ENCODE measurements around the gene GAL3ST2. TPM values are rescaled to one million over a fixed set of nuclear protein-coding genes. Genes with fewer than 3 reads are reported as not detected.

Gene GAL3ST2
- polyA plus RNA-seq, 1 donor from 2014 or later, result not detected

GRCh38 chr2:241762933-241763369 is 13.7 kb upstream of the GAL3ST2 start:
- H2AFZ ChIP-seq (ENCODE audit: low read depth, low read length), result no peak overlapping the region
- peaks cover 7% of the 10 kb centered on the region for H3K36me3 ChIP-seq (ENCODE audit: insufficient read depth, low read length)
- no peaks in the 10 kb centered on the region for H3F3A ChIP-seq (ENCODE audit: insufficient read depth, low read length, poor library complexity, severe bottlenecking)
- no peaks in the 10 kb centered on the region for H3K27me3 ChIP-seq (ENCODE audit: insufficient read depth, low read depth, low read length)
- no peak overlapping the region for H3K4me3 ChIP-seq (ENCODE audit: low read length)
- H3K9me2 ChIP-seq (ENCODE audit: insufficient read depth, low read length), result no peaks in the 10 kb centered on the region
- peaks cover 5% of the 10 kb centered on the region for H3K9me3 ChIP-seq (ENCODE audit: low read length)
- no peaks in the 10 kb centered on the region for H3K79me2 ChIP-seq (replicated peaks; ENCODE audit: insufficient read depth, low read length)
- TF ChIP-seq RAD21 (conservative IDR thresholded peaks at IDR 0.05), result no peak
- no peaks in the 10 kb centered on the region for H4K20me1 ChIP-seq (ENCODE audit: insufficient read depth)
- no peak overlapping the region for H3K4me2 ChIP-seq (ENCODE audit: low read length)
- no peak overlapping the region for H3K9ac ChIP-seq (ENCODE audit: low read length)
- H3K27ac ChIP-seq (ENCODE audit: low read length), result no peak overlapping the region

GRCh38 chr2:241763551-241764274 is 12.9 kb upstream of the GAL3ST2 start:
- Histone ChIP-seq H3K4me3 (ENCODE audit: low read length) (no peak overlapping the region), H3K9ac (ENCODE audit: low read length) (no peak overlapping the region), H4K20me1 (ENCODE audit: insufficient read depth) (no peaks in the 10 kb centered on the region), H3K36me3 (ENCODE audit: insufficient read depth, low read length) (peaks cover 7% of the 10 kb centered on the region), H3K27ac (ENCODE audit: low read length) (no peak overlapping the region), H2AFZ (ENCODE audit: low read depth, low read length) (no peak overlapping the region), H3K9me3 (ENCODE audit: low read length) (peaks cover 5% of the 10 kb centered on the region), H3K27me3 (ENCODE audit: insufficient read depth, low read depth, low read length) (no peaks in the 10 kb centered on the region), H3K9me2 (ENCODE audit: insufficient read depth, low read length) (no peaks in the 10 kb centered on the region), H3F3A (ENCODE audit: insufficient read depth, low read length, poor library complexity, severe bottlenecking) (no peaks in the 10 kb centered on the region), H3K79me2 (replicated peaks; ENCODE audit: insufficient read depth, low read length) (no peaks in the 10 kb centered on the region), H3K4me2 (ENCODE audit: low read length) (no peak overlapping the region)
- TF ChIP-seq RAD21 (conservative IDR thresholded peaks at IDR 0.05) (no peak), TAF1 (IDR thresholded peaks at IDR 0.05; ENCODE audit: low read depth) (no peak), SMC3 (conservative IDR thresholded peaks at IDR 0.05; ENCODE audit: poor library complexity) (no peak), POLR2AphosphoS5 (IDR thresholded peaks at IDR 0.05) (no peak), CTCF (IDR thresholded peaks at IDR 0.05; ENCODE audit: poor library complexity, severe bottlenecking) (no peak), EP300 (conservative IDR thresholded peaks at IDR 0.05; ENCODE audit: poor library complexity, severe bottlenecking) (no peak)

DNA sequence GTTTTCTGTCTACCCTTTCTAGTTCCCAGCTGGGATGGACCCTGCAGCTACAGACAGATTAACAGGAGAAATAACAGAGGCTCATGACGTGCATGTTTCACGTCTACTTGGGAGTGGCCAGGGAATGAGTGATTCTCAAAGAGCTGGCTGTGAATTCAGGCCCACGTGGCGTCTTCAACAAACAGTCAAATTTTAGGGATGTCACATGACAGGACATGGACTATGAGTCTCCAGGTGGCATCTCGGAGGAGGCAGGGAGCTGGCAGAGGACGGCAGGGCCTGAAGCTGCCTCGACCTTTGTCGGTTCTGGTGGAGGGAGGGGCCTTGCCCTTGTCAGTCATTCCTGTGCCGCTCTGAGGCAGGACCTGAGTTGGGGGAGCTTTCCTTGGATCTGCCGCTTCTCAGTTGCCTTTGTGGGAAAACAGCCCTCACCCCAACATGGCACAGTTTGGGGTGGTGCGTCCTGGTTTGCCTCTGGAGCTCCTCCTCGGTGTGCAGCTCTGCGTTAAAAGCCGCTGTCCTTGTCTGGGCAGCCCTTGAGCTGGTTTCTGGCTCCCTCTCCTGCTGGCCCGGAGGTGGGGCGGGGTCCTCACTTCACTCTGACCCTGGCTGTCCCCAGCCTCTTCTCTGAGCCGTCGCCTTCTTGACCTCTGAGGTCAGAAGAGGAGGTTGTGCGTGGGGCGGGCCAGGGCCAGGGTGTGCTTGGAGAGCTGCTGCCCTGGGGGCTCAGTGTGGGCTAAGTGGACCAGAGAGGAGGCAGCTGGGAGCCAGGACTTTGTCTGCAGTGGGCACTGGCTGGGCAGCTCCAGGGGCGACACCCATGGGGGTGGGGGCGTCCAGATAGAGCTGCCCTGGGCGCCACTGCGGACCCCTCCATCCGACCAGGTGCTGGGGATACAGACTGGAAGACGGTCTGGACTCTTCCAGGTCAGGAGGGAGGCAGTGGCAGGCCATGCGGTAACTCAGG is 12.1 kb upstream of the GAL3ST2 start:
- no peak for TF ChIP-seq RAD21 (conservative IDR thresholded peaks at IDR 0.05)
- TF ChIP-seq EP300 (conservative IDR thresholded peaks at IDR 0.05; ENCODE audit: poor library complexity, severe bottlenecking), result no peak
- TF ChIP-seq SMC3 (conservative IDR thresholded peaks at IDR 0.05; ENCODE audit: poor library complexity), result no peak
- Histone ChIP-seq H3F3A (ENCODE audit: insufficient read depth, low read length, poor library complexity, severe bottlenecking) (no peaks in the 10 kb centered on the region), H3K4me2 (ENCODE audit: low read length) (no peak overlapping the region), H3K36me3 (ENCODE audit: insufficient read depth, low read length) (peaks cover 7% of the 10 kb centered on the region), H3K9me3 (ENCODE audit: low read length) (peaks cover 5% of the 10 kb centered on the region), H3K79me2 (replicated peaks; ENCODE audit: insufficient read depth, low read length) (no peaks in the 10 kb centered on the region), H3K4me3 (ENCODE audit: low read length) (no peak overlapping the region), H3K27ac (ENCODE audit: low read length) (no peak overlapping the region), H2AFZ (ENCODE audit: low read depth, low read length) (no peak overlapping the region), H3K9me2 (ENCODE audit: insufficient read depth, low read length) (no peaks in the 10 kb centered on the region), H3K9ac (ENCODE audit: low read length) (no peak overlapping the region), H4K20me1 (ENCODE audit: insufficient read depth) (no peaks in the 10 kb centered on the region), H3K27me3 (ENCODE audit: insufficient read depth, low read depth, low read length) (no peaks in the 10 kb centered on the region)

Data from neural cell (in vitro differentiated cells).